HL-60 (cell line): Measurements from ENCODE around the gene ITPR3.

ENCODE experiments used
- POLR2AphosphoS5 ChIP-seq: IDR thresholded peaks from 2 replicates; pipeline ENCODE4 v1.6.1; 2012; ENCODE audit warnings: low read depth
- TF ChIP-seq, protein P1 (sequence below): IDR thresholded peaks from one replicate; pipeline ENCODE4 v1.5.1; 2011; ENCODE audit warnings: low read length, control low read depth, inconsistent platforms; ENCODE audit not compliant: insufficient read depth

DNA sequence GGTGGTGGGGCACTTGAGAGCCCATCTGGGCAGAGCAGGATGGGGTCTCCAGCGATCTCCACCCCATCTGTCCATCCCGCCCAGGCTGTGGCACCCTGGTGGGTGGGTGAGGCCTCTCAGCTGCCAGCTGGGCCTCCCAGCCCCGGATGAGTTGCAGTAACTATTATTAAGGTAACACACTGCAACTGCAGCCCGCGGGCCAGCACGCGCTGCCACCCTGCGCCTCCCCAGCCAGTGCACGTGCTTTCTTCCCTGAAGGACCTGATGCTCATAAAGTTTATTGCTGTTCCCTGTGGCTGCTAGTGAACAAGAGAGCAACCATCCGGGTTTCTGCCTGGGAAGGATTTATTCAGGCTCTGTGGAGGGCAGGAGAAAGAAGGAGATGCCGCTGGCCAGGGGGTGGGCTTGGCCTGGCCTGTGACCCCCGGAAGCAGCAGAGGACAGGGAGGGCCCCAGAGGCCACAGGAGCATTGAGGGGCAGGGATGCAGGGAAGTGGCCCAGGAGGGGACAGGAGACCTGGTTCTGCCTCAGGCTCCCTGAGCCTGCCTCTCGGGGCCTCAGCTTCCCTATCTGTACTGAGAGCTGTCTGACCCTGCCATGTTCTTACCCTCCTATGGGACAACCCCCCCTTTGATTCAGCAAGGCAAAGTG lies 123.9 kb downstream of the ITPR3 start:
- TF ChIP-seq, protein P1, sequence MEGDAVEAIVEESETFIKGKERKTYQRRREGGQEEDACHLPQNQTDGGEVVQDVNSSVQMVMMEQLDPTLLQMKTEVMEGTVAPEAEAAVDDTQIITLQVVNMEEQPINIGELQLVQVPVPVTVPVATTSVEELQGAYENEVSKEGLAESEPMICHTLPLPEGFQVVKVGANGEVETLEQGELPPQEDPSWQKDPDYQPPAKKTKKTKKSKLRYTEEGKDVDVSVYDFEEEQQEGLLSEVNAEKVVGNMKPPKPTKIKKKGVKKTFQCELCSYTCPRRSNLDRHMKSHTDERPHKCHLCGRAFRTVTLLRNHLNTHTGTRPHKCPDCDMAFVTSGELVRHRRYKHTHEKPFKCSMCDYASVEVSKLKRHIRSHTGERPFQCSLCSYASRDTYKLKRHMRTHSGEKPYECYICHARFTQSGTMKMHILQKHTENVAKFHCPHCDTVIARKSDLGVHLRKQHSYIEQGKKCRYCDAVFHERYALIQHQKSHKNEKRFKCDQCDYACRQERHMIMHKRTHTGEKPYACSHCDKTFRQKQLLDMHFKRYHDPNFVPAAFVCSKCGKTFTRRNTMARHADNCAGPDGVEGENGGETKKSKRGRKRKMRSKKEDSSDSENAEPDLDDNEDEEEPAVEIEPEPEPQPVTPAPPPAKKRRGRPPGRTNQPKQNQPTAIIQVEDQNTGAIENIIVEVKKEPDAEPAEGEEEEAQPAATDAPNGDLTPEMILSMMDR, result no peak
- TF ChIP-seq POLR2AphosphoS5, result no peak
